ENCODE results near the gene TENT4A.

The TENT4A gene

DNA sequence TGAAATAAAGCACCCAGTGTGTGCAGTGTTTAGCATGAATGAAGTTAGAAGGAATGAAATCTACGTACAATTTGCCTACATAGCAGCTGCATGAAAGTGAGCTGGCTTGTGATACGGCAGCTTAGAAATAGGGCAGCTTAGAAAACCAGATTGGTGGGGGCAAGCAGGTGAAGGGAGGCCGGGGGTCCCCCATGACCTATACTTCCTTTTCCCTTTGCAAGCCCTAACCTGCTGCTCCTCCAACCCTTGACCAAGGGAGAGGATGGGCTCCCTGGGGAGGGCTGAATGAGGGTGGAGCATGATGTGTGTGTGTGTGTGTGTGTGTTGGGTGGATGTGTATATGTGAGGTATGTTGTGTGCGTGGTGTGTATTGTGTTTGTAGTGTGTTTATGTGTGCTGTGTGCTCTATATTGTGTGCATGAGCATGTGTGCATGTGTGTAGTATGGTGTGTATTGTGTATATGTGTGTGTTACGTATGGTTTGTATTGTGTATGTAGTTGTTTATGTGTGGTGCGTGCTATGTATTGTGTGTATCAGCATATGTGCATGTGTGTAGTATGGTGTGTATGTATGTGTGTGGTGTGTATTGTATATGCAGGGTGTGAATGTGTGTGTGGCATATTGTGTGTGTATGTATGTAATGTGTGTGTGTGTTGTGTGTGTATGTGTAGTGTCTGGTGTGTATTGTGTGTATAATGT lies 72.1 kb downstream of the TENT4A start:
- no peak for ATAC-seq
- TF ChIP-seq SNAI2 (CRISPR knock-in tag; IDR thresholded peaks at IDR 0.05), result no peak
- no peak for TF ChIP-seq ISL1 (CRISPR knock-in tag; IDR thresholded peaks at IDR 0.05)
- TF ChIP-seq OSR1 (CRISPR knock-in tag; IDR thresholded peaks at IDR 0.05), result no peak
- TF ChIP-seq, protein P1, sequence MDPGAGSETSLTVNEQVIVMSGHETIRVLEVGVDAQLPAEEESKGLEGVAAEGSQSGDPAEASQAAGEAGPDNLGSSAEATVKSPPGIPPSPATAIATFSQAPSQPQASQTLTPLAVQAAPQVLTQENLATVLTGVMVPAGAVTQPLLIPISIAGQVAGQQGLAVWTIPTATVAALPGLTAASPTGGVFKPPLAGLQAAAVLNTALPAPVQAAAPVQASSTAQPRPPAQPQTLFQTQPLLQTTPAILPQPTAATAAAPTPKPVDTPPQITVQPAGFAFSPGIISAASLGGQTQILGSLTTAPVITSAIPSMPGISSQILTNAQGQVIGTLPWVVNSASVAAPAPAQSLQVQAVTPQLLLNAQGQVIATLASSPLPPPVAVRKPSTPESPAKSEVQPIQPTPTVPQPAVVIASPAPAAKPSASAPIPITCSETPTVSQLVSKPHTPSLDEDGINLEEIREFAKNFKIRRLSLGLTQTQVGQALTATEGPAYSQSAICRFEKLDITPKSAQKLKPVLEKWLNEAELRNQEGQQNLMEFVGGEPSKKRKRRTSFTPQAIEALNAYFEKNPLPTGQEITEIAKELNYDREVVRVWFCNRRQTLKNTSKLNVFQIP (CRISPR knock-in tag; IDR thresholded peaks at IDR 0.05; ENCODE audit: borderline replicate concordance, low read depth), result no peak
- no peak for TF ChIP-seq TCF4 (CRISPR knock-in tag; IDR thresholded peaks at IDR 0.05; ENCODE audit: borderline replicate concordance)
- TF ChIP-seq ZNF70 (CRISPR knock-in tag; IDR thresholded peaks at IDR 0.05), result no peak
- TF ChIP-seq, protein P2, sequence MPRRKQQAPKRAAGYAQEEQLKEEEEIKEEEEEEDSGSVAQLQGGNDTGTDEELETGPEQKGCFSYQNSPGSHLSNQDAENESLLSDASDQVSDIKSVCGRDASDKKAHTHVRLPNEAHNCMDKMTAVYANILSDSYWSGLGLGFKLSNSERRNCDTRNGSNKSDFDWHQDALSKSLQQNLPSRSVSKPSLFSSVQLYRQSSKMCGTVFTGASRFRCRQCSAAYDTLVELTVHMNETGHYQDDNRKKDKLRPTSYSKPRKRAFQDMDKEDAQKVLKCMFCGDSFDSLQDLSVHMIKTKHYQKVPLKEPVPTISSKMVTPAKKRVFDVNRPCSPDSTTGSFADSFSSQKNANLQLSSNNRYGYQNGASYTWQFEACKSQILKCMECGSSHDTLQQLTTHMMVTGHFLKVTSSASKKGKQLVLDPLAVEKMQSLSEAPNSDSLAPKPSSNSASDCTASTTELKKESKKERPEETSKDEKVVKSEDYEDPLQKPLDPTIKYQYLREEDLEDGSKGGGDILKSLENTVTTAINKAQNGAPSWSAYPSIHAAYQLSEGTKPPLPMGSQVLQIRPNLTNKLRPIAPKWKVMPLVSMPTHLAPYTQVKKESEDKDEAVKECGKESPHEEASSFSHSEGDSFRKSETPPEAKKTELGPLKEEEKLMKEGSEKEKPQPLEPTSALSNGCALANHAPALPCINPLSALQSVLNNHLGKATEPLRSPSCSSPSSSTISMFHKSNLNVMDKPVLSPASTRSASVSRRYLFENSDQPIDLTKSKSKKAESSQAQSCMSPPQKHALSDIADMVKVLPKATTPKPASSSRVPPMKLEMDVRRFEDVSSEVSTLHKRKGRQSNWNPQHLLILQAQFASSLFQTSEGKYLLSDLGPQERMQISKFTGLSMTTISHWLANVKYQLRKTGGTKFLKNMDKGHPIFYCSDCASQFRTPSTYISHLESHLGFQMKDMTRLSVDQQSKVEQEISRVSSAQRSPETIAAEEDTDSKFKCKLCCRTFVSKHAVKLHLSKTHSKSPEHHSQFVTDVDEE (CRISPR knock-in tag; IDR thresholded peaks at IDR 0.05), result no peak
- TF ChIP-seq CSDC2 (CRISPR knock-in tag; IDR thresholded peaks at IDR 0.05), result no peak
- TF ChIP-seq ESRRG (CRISPR knock-in tag; IDR thresholded peaks at IDR 0.05), result no peak

DNA sequence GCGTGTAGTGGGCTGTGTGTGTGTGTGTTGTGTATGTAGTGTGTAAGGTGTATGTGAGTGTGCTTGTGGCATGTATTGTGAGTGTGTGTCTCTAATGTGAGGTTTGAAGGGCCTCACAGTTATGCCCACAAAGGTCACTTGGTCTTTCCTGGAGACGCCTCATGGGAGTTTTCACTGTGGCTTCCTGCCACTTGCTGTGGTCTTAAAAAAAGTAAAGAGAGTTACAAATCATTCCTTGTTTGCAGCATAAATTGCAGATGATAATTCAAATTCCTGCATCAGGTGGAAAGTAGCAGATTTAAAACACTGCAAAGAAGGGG lies 72.6 kb downstream of the TENT4A start:
- TF ChIP-seq ZFP3 (CRISPR knock-in tag; IDR thresholded peaks at IDR 0.05) (no peak), ARNTL (CRISPR knock-in tag; IDR thresholded peaks at IDR 0.05; ENCODE audit: borderline replicate concordance, low read depth) (no peak), SNAI2 (CRISPR knock-in tag; IDR thresholded peaks at IDR 0.05) (no peak), ZFP30 (CRISPR knock-in tag; IDR thresholded peaks at IDR 0.05) (no peak), ZNF8 (CRISPR knock-in tag; IDR thresholded peaks at IDR 0.05) (no peak), TOX (CRISPR knock-in tag; IDR thresholded peaks at IDR 0.05; ENCODE audit: borderline replicate concordance) (no peak), ISL1 (CRISPR knock-in tag; IDR thresholded peaks at IDR 0.05) (no peak), TCF4 (CRISPR knock-in tag; IDR thresholded peaks at IDR 0.05; ENCODE audit: borderline replicate concordance) (no peak), GLIS3 (CRISPR knock-in tag; IDR thresholded peaks at IDR 0.05) (no peak), CSDC2 (CRISPR knock-in tag; IDR thresholded peaks at IDR 0.05) (no peak), PPARA (CRISPR knock-in tag; IDR thresholded peaks at IDR 0.05; ENCODE audit: borderline replicate concordance) (no peak), ZNF70 (CRISPR knock-in tag; IDR thresholded peaks at IDR 0.05) (no peak), ESRRG (CRISPR knock-in tag; IDR thresholded peaks at IDR 0.05) (no peak), ZNF565 (CRISPR knock-in tag; conservative IDR thresholded peaks at IDR 0.05; ENCODE audit: low read depth) (no peak), OSR1 (CRISPR knock-in tag; IDR thresholded peaks at IDR 0.05) (no peak)
- TF ChIP-seq, protein P2 (CRISPR knock-in tag; IDR thresholded peaks at IDR 0.05), result no peak
- TF ChIP-seq, protein P3, sequence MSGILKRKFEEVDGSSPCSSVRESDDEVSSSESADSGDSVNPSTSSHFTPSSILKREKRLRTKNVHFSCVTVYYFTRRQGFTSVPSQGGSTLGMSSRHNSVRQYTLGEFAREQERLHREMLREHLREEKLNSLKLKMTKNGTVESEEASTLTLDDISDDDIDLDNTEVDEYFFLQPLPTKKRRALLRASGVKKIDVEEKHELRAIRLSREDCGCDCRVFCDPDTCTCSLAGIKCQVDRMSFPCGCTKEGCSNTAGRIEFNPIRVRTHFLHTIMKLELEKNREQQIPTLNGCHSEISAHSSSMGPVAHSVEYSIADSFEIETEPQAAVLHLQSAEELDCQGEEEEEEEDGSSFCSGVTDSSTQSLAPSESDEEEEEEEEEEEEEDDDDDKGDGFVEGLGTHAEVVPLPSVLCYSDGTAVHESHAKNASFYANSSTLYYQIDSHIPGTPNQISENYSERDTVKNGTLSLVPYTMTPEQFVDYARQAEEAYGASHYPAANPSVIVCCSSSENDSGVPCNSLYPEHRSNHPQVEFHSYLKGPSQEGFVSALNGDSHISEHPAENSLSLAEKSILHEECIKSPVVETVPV (CRISPR knock-in tag; IDR thresholded peaks at IDR 0.05), result no peak
- TF ChIP-seq, protein P4, sequence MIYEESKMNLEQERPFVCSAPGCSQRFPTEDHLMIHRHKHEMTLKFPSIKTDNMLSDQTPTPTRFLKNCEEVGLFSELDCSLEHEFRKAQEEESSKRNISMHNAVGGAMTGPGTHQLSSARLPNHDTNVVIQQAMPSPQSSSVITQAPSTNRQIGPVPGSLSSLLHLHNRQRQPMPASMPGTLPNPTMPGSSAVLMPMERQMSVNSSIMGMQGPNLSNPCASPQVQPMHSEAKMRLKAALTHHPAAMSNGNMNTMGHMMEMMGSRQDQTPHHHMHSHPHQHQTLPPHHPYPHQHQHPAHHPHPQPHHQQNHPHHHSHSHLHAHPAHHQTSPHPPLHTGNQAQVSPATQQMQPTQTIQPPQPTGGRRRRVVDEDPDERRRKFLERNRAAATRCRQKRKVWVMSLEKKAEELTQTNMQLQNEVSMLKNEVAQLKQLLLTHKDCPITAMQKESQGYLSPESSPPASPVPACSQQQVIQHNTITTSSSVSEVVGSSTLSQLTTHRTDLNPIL (CRISPR knock-in tag; IDR thresholded peaks at IDR 0.05; ENCODE audit: low read depth), result no peak
- no peak for ATAC-seq
